ENCODE results near the gene LMCD1. TPM values are rescaled to one million over a fixed set of nuclear protein-coding genes. Genes with fewer than 3 reads are reported as not detected.

The LMCD1 gene
- total RNA-seq, 1 donor from 2014 or later: 174 TPM

DNA sequence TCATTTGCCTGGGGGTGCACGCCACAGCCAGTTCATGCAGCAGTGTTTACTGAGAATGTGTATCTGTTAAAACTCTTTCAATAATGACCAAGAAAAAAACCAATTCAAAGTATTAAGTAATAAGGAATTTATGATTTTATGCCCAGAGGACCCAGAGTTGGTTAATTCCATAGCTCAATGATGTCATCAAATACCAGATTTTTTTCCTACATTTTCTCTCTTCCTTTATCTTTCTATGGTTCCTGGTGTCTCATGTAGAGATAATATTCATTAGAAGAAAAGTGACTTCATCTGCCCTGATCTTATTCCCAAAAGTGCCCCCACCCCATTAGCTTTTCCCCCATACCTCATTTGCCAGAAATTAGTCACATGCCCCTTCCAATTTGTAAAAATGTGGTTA is 44.6 kb upstream of the LMCD1 start:
- Histone ChIP-seq H3K4me1 (peaks cover 3% of the 10 kb centered on the region), H3K9me3 (no peaks in the 10 kb centered on the region), H3K36me3 (no peaks in the 10 kb centered on the region), H3K4me3 (no peak overlapping the region), H3K27me3 (no peaks in the 10 kb centered on the region), H3K27ac (no peak overlapping the region)
- TF ChIP-seq, protein P1, sequence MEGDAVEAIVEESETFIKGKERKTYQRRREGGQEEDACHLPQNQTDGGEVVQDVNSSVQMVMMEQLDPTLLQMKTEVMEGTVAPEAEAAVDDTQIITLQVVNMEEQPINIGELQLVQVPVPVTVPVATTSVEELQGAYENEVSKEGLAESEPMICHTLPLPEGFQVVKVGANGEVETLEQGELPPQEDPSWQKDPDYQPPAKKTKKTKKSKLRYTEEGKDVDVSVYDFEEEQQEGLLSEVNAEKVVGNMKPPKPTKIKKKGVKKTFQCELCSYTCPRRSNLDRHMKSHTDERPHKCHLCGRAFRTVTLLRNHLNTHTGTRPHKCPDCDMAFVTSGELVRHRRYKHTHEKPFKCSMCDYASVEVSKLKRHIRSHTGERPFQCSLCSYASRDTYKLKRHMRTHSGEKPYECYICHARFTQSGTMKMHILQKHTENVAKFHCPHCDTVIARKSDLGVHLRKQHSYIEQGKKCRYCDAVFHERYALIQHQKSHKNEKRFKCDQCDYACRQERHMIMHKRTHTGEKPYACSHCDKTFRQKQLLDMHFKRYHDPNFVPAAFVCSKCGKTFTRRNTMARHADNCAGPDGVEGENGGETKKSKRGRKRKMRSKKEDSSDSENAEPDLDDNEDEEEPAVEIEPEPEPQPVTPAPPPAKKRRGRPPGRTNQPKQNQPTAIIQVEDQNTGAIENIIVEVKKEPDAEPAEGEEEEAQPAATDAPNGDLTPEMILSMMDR (IDR thresholded peaks at IDR 0.05): no peak
- DNase-seq: no peak
- intact Hi-C loops (cut with DNase I): no loop called here
- no peak for ATAC-seq

DNA sequence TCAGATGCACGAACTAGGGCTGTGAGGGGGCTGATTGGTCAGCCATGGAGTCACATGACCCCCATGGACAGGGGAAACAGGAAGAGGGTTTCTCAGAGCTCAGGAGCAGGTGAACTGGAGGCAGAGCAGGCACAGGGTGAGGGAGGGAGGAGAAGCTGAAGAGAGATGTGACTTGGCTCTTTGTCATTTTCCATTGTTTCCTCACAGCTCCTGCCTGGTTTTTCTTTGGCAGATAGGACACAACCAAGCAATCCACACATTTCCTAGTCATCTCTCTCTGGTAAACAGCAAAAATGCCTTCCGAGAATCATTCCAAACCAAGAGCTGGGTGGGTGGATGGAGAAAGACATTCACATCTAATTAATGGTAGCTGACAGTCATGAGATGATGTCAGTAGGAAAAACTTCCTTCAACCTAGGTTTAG is 43.4 kb upstream of the LMCD1 start:
- H3K4me3 ChIP-seq: no peak overlapping the region
- ATAC-seq: no peak
- TF ChIP-seq, protein P1 (IDR thresholded peaks at IDR 0.05): no peak
- no peak overlapping the region for H3K27ac ChIP-seq
- intact Hi-C loops (cut with DNase I): no loop called here
- peaks cover 3% of the 10 kb centered on the region for H3K4me1 ChIP-seq
- DNase-seq: no peak
- no peaks in the 10 kb centered on the region for H3K36me3 ChIP-seq
- H3K27me3 ChIP-seq: no peaks in the 10 kb centered on the region
- no peaks in the 10 kb centered on the region for H3K9me3 ChIP-seq

DNA sequence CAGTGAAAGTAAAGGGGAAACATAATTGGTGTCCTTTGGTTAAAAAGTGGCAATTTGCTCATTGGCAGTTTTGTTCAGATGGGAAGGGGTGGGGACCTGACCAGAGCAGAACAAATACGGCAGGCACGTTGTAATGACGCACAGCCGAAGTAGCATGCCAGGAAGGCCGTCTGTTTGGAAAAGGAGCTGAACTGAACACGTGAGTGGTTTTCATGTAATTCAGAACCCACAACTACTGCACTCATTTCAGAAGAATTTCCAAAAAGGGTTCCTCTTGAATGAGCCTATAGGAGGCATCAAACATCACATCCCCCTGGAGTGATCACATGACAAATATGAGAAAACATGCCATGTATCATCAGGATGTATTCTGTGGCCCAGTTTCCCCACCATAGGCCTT is 42.9 kb upstream of the LMCD1 start:
- H3K27ac ChIP-seq: no peak overlapping the region
- no peak overlapping the region for H3K4me3 ChIP-seq
- H3K9me3 ChIP-seq: no peaks in the 10 kb centered on the region
- intact Hi-C loops (cut with DNase I): no loop called here
- no peak for DNase-seq
- H3K27me3 ChIP-seq: no peaks in the 10 kb centered on the region
- TF ChIP-seq, protein P1 (IDR thresholded peaks at IDR 0.05): no peak
- no peaks in the 10 kb centered on the region for H3K36me3 ChIP-seq
- peak; percentile 28 for ATAC-seq
- peaks cover 3% of the 10 kb centered on the region for H3K4me1 ChIP-seq

DNA sequence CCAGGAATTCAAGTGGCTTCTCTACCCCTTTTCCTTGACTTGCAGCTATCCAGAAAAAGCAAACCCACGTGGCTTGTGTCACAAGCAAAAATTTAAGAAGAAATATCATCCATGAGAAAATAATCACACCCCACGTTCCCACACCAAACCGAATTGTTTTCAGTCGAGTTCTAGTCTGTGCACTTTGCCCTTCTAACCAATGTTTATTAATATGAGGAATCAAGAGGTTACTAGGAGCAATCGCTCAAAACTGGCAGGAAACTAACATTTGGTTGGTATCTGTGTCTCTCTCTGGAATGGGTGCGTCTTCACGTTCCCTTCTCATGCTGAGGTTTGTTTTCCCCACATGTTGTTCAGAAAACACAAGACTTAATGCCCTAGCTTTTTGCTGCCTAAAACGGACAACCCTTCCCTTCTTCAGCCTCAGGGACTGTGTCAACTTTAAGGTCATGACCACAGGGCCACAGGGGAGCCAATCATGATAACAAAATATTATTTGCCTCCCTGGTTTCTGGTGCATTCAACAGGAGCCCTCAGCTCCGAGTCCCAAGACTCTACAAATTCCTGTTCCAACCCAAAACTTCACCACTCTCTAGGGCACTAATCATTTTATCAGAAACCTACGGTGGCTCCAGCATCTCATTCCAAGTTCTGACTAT is 41.4 kb upstream of the LMCD1 start:
- Histone ChIP-seq H3K36me3 (no peaks in the 10 kb centered on the region), H3K27ac (peak overlapping the region; percentile 63), H3K4me3 (no peak overlapping the region), H3K9me3 (no peaks in the 10 kb centered on the region), H3K27me3 (no peaks in the 10 kb centered on the region), H3K4me1 (peaks cover 3% of the 10 kb centered on the region)
- DNase-seq (no peak), ATAC-seq (peak; percentile 14)
- TF ChIP-seq, protein P1 (IDR thresholded peaks at IDR 0.05): no peak
- intact Hi-C loops (cut with DNase I): no loop called here

DNA sequence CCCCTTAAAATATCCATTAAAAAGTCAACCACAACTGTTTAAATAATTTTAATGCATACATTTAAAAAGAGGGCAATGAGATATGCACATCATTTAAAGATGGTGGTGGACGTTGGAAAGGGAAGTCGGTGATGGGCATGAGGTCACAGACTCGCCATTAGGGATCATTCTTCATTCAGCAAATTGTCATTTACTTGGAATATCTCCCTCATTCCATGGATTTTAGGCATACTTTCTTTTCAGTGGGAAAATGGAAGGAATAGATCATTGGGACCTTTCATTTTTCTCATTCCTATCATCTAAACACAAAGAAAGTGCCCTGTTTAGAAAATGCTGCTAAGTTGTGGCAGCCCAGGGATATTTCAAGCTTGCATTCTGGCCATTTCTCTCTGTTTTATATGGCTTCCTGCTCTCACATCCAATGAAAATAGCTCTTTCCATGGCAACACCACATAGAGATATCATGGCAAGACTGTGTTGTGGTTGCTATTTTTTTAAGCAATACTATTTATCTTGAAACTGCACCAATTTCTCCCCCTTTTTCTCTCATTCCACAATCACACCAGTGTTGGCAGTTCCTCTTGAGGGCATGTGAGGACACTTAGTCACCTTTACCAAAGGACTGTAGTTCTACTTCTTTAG is 40.7 kb upstream of the LMCD1 start:
- no peak overlapping the region for H3K4me3 ChIP-seq
- H3K27me3 ChIP-seq: no peaks in the 10 kb centered on the region
- ATAC-seq (peak; percentile 12), DNase-seq (no peak)
- H3K9me3 ChIP-seq: no peaks in the 10 kb centered on the region
- intact Hi-C loops (cut with DNase I): no loop called here
- H3K4me1 ChIP-seq: peaks cover 3% of the 10 kb centered on the region
- no peaks in the 10 kb centered on the region for H3K36me3 ChIP-seq
- TF ChIP-seq, protein P1 (IDR thresholded peaks at IDR 0.05): no peak
- H3K27ac ChIP-seq: peak overlapping the region; percentile 63

Data from upper lobe of right lung (tissue), 1 donor.